NCI-H2196 treated with DMSO at 0.1 percent for 48 hours (cell line): ENCODE measurements around the gene AGR2.
A peak's percentile ranks its signal among the peaks of the same experiment; 100 is the strongest.
"Not testable (repeated sequence)": the region's sequence is repeated elsewhere in the genome, so short reads cannot be mapped to it uniquely, and the experiment has no call there.

Source experiments
- DNase-seq: peaks from one replicate; lab custom pipeline; 2025; ENCODE audit not compliant: unreplicated experiment; lab: John Stamatoyannopoulos, UW

The AGR2 gene

GRCh38 chr7:16774986-16775385, 29.8 kb downstream of the AGR2 start:
- DNase-seq = no peak

DNA sequence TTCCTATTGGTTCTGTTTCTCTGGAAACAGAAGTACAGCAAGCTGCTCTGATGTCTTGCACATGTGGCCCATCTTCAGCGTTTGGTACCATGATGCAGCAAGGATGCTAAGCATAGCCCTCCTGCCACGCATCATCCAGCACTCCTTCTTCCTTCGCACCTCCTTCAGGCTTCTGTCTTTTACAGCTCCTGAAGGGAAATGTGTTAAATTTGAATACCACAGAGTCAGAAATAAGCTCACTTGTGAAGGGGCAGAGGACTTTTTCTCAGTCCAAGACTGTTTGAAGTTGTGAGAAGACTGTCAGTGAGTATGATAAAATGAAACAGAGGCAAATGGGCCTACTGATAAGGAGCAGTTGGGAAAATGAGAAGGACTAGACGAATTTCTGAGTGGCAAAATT, 30.5 kb downstream of the AGR2 start:
- no peak for DNase-seq

DNA sequence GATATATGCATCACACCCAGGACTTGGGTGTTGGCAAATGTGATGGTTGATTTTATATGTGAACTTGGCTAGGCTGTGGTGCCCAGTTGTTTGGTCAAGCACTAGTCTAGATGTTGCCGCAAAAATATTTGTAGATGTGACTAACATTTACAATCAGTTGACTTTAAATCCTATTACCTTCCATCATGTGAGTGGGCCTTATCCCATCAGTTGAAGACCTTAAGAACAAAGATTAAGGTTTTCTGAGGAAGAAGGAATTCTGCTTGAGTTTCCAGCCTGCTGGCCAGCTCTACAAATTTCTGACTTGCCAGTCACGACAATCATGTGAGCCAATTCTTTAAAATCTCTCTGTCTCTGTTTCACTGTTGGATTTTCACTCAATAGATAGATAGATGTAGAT, 30.9 kb downstream of the AGR2 start:
- no peak for DNase-seq

- DNase-seq = no peak
These were observed 31.5 kb downstream of the AGR2 start for GRCh38 chr7:16773326-16773725.

DNA sequence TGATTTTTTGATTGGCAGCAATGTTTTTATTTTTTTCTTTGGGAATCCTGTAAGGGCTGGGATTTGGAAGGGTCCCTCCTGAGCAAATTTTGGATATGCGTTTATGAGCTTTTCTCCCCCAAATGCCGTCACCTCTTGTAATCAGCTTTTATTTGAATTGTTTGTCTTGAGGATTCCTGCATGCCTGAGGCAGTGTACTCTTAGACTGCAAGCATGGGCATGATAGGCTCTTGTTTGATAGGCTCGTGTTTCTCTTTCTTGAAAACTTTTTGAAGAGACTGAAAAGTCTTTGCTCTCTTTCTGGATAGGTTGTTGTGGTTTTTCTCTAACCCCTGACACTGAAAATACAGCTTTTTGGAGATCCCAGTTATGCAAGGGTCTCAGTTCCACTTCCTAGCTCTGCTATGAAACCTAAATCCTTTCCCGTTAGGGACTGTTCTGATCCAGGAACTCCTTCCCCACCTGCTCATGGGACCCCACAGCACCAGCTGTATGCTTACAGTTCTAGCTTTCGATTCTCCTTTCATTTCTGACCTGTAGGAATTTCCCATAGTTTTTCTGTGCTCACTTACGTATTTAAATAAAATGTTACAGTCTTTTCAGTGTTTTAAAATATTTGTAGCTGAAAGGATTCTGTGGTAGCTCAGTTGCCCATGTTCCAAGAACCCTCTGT, 34.0 kb downstream of the AGR2 start:
- DNase-seq = no peak

- not testable (repeated sequence) for DNase-seq
These were observed 34.8 kb downstream of the AGR2 start for GRCh38 chr7:16769994-16770393.

DNA sequence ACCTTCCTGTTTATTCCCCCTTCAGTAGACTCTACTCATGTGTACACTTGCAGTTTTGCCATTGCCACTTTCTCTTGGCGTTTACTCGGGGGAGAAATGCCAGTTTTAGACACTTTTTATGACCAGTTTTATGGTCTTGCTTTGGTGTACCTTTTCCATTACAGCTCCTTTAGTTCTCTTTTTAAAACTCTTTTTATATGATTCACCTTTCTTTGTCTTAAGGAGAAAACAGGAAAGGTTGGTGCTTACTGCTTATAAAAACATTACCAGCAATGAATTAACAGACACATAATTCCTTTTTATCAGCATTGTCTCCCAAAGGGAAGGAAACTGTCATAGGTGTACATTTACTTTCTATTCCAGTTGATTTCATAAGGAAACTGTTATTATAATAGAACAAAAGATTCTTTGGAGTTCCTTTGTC, 39.4 kb downstream of the AGR2 start:
- DNase-seq = no peak

DNA sequence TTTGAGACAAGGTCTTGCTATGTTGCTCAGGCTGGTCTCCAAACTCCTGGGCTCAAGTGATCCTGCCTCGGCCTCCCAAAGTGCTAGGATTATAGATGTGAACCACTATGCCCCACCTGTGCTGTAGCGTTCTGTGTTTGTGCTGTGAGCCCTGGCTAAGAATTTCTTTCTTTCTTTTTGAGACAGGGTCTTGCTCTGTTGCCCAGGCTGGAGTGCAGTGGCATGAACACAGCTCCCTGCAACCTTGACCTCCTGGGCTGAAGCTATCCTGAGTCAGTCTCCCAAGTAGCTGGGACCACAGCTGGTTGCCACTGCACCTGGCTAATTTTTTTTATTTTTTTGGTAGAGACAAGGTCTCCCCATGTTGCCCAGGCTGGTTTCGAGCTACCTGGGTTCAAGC, 39.9 kb downstream of the AGR2 start:
- no peak for DNase-seq

- no peak for DNase-seq
These were observed 42.6 kb downstream of the AGR2 start for GRCh38 chr7:16762177-16762576.

DNA sequence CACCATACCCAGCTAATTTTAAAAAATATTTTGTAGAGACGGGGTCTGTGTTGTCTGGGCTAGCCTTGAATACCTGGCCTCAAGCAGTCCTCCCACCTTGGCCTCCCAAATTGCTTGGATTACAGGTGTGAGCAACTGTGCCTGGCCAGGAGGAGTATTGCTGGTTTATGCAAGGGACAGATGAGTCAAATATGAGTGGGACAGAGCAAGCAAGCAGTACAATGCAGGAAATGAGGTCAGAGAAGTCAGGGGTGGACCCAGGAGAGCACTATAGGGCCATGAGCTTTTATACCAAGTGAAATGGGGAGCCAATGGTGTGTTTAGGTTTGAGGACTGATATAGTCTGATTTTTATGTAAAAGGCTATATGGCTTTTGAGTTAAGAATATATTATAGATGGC, 45.0 kb downstream of the AGR2 start:
- DNase-seq = no peak

GRCh38 chr7:16758631-16759611, 45.9 kb downstream of the AGR2 start:
- DNase-seq = no peak

GRCh38 chr7:16758036-16758435, 46.8 kb downstream of the AGR2 start:
- no peak for DNase-seq

- no peak for DNase-seq
These were observed 49.4 kb downstream of the AGR2 start for GRCh38 chr7:16755397-16755796.

- DNase-seq = no peak
These were observed 49.9 kb downstream of the AGR2 start for GRCh38 chr7:16754856-16755317.

DNA sequence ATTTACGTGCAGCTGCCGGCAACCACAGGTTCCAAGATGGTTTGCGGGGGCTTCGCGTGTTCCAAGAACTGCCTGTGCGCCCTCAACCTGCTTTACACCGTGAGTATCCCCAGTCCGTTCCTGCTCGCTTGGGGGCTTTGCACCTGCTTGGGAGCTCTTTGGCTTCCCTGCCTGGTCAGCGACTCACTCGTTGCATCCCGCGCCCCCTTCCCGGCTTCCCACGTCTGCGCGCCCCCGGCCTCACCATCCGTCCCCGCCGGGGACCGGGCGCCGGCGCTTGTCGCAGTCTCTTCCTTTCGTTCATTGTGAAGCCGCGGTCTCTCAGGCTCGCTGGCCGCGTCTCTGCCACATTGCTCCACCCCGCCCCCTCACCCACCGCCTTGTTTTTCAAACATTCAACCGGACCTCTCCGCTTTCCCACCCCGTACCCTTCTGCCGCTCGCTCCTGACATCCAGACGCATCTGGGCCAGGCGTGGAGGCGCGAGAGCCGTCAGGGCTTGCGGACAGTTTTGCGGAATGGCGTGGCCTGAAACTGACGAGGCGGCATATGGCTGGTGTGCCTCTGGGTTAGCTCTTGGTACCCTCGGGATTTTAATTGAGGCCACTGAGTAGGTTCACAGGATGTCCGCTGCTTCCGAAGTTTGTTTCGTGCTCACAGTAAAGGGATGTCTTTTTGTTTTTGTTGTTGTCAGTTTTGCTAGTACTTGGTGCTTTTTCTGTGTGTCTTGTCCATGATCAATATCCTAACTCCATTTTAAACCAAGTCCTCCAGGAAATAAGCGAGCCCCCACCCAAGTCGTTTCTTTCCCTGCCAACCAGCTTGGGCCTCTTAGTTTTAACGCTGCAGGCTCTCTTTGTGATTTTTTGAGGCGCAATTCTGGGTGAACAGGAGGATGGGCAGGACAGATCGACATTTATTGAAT, 50.6 kb downstream of the AGR2 start:
- DNase-seq = no peak

GRCh38 chr7:16753102-16753931, 51.5 kb downstream of the AGR2 start, which contains the start of gene TSPAN13:
TSS of gene TSPAN13 (plus strand) at chr7:16753755. CDS start at chr7:16753968, 213 bp downstream.
- peak; percentile 90 for DNase-seq

DNA sequence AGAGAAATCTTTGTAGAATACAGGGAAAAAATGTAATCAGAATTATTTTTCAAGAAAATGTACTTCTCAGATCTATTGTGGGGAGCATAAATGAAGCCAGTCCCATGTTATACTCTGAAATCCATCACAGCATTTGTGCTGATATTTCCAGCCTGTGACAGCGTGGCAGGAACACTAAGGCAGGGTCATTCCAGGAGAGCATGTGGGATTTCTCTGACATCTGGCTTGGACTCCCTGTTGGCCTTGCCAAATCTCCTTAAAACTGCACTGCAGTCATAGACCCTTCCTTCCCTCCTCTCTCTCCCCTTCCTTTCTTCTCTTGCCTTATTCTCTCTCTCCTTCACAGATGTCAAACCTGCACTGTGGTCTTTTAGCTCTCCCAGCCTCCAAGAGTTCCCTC, 57.7 kb downstream of the AGR2 start:
- no peak for DNase-seq

DNA sequence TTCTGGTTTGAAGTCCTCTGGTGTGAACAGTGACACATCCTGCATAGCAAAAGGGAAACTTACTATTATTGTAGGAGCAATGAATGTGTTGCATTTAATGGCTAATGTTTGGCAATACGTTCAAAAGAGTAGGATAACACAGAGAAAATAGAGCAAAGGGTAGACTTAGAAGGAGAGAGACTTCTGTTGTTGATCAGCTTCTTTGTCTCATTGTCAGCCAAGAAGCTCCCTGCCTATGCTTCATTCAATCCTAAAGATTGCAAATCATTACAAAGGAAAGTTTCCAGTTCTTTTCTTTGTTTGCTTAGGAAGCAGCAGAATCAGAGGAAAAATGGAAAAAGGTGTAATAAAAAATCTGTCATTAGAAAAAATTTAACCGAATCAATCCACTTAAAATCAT, 59.2 kb downstream of the AGR2 start:
- no peak for DNase-seq

- no peak for DNase-seq
These were observed 60.1 kb downstream of the AGR2 start for GRCh38 chr7:16744518-16745250.
